GM23248 (cell line): Measurements from ENCODE around the gene IRAK1.

ENCODE experiments used
- EZH2 ChIP-seq: fragments of 200-600 bp; sonication (generic); IDR thresholded peaks from 2 replicates; pipeline ENCODE4 v1.6.1; 2018; ENCODE audit warnings: antibody characterized with exemption, mild to moderate bottlenecking; ENCODE audit not compliant: insufficient read depth, poor library complexity, severe bottlenecking
- EZH2phosphoT487 ChIP-seq: fragments of 200-600 bp; sonication (generic); IDR thresholded peaks from 2 replicates; pipeline ENCODE4 v1.6.1; 2018; ENCODE audit warnings: antibody characterized with exemption, moderate library complexity, mild to moderate bottlenecking, low read depth; ENCODE audit not compliant: insufficient read depth

- no peak for TF ChIP-seq EZH2
- no peak for TF ChIP-seq EZH2phosphoT487
Observed at GRCh38 chrX:153969904-153970356, 49.8 kb downstream of the IRAK1 start.
